Stimulated activated CD8-positive, alpha-beta memory T cell treated with anti-CD3 and anti-CD28 coated beads, Interleukin-2, amount 100 ng/mL, for 1 hour (primary cell): ENCODE data around the gene CFAP43.

ENCODE experiments used
- DNase-seq, 2 donors: peaks; one replicate each; pipeline ENCODE4 v3.0.0-alpha.2; 2020; ENCODE audit warnings: low read depth in 2 of 2

Gene CFAP43, protein sequence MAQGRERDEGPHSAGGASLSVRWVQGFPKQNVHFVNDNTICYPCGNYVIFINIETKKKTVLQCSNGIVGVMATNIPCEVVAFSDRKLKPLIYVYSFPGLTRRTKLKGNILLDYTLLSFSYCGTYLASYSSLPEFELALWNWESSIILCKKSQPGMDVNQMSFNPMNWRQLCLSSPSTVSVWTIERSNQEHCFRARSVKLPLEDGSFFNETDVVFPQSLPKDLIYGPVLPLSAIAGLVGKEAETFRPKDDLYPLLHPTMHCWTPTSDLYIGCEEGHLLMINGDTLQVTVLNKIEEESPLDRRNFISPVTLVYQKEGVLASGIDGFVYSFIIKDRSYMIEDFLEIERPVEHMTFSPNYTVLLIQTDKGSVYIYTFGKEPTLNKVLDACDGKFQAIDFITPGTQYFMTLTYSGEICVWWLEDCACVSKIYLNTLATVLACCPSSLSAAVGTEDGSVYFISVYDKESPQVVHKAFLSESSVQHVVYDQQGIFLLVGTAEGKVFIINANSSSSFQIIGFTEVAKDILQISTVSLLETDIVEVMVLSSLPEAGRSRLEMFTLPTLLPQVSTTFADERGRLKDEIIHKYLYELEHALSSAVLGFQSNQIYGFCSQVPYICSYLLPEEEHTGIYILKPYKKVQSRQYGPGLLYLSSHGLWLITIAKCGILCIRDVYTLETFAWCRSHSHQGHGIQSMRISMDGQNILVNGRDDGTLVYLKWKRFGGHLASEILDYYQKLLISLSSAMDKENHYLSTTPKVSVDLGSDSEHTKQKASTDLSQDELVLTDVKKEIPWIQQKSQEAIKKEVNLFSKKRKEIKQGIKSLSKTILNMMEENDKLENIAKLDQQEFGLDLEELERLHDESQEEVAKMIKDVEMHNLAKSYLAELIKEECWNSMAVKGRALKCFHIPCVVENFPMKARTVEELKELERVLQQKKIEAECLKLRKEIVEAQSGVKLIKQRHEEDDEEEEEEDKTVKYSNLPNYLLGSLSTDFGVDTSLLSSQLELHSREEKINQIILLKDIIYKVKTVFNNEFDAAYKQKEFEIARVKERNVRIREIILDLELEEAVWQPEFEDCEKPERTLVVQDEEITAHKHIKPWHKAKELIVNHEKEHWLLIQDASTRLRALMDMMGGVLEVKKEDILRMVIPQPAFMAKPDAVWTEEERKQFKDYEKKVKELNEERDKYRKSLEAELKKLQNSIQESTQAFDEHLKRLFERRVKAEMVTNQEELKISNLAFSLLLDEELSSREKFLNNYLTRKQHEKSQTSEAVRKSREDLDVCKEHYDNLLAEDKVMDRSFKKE (N-terminal part only)

DNA sequence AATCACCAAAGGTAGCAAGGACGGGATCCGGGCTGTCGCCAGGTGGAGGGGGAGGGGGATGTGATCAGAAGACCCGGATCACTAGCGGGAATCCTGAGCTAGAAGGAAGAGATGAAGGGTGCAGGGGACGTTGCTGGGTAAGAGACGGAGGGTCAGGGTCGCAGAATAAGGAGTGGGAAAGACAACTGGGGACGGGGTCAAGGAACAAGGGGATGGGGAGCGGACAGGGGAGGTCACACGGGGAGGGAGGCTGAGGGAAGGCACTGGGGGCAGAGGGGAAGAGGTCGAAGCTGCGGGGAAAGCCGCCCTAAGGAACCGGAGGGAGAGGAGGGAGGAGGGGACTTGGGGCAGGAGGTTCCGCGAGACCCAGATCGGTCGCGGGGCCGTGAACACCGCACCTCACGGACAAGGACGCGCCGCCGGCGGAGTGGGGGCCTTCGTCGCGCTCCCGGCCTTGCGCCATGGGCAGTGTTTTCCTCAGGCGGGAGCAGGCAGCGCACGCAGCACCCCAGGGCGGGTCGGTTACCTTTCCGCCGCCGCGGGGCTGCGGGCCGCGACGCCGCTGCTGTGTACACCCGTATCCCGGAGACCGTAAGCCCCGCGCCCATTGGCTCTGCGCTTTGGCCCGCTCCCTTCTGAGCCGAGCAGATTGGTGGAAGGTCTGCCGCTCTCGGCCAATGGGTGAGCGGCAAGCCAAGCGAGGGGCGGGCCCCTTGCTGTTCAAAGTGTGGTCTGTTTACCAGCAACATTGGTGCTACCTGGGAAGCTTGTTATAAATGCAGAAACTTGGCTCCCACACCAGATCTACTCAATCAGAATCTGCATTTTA lies at the start of gene CFAP43:
TSS of gene CFAP43 (minus strand) at position 581 of the 829 bp plus-strand sequence. CDS start at position 463, 118 bp downstream.
- peak; percentile 97 to 99 for DNase-seq

DNA sequence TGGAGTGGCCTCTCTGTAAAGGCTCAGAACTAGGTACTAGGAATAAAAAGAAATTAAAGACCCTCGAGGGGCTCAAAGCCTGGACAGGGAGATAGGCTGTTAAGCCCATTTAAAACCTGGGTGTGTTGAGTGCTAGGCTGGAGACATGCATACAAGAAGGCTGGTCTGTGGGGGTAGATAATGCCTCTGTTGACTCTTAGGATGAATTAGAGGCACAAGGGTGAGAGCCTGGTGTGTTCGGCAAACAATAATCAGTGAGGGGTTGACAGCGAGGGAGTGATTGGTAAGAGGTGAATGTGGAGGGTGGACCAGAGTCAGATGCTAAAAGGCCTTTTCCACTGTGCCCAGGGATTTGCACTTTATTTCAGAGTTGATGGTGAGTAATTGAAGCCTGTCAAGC lies 49.5 kb upstream of the CFAP43 start:
- DNase-seq, result no peak

GRCh38 chr10:104279550-104280259 lies 47.5 kb upstream of the CFAP43 start:
- no peak for DNase-seq

DNA sequence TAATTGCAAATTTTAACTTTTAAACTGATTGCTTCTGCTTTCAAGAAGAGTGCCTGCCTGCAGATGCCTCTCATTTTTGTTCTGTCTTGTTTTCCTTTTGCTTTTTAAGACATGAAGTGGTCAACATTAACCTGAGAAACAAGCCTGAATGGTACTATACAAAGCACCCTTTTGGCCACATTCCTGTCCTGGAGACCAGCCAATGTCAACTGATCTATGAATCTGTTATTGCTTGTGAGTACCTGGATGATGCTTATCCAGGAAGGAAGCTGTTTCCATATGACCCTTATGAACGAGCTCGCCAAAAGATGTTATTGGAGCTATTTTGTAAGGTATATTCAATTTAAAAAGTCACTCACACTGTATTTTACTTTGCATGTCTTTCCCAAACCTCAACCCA lies 45.6 kb upstream of the CFAP43 start:
- DNase-seq, result no peak

DNA sequence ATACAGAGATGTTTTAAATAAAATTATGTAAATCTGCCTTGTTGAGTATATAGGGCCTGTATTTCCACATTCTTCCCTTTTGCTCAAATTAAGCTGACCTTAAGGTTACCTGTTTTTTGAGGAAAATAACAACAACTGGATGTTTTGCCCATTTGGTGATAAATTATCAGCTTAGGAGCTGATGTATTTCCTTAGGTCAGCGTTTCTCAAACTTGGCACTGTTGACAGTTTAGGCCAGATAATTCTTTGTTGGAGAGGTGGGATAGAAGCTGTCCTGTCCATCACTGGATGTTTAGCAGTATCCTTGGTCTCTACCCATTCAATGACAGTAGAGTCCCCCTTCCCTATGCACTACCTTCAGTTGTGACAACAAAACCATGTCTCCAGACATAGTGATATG lies 44.0 kb upstream of the CFAP43 start:
- no peak for DNase-seq

GRCh38 chr10:104274762-104275721 lies 42.9 kb upstream of the CFAP43 start:
- DNase-seq, result no peak

- no peak for DNase-seq
Measured at GRCh38 chr10:104273899-104274575, 41.9 kb upstream of the CFAP43 start.

- DNase-seq, result no peak
Measured at GRCh38 chr10:104273286-104273685, 41.1 kb upstream of the CFAP43 start.

DNA sequence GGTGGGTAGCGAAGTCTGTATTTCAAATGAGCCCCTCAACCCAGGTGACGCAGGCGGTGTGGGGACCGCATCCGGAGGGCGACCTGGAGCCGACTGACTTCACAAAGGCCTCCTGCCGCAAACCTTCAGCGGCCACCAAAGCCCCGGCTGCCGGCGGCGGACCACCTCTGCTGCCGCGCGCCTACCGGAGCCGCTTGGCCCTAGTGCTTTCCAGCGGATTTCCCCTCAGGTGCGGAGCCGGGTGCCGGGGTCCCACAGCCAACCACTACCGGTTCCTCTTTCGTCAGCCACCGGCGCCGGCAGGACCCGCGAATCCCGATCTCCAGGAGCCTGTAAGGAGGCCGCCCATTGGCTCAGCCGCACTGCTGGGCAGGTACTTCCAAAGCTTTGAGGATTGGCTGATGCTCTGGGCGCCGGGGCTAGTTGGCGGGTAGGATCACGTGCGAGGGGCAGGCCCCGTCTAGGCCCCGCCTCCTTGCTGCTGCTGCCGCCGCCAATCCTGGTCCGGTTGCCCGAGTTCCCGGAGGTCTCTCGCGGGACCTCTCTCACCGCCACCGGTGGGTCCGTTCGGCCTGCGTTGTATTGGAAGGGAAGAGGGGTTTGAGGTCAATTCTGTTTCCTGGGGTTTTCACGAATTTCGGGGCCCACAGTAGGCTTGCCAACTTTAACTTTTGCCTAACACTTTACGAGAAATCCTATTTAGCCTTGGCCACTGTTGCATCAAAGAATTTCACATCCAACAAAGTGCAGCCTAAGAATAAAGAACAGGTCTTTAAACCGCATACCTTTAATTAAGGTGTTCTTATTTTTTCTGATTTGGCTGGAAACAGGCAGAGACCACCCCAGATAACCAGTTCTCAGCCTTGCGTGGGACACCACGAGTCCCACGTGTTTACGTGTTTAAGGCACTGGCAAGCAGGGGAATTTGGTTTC lies 36.8 kb upstream of the CFAP43 start, which contains the start of gene GSTO2:
TSS of gene GSTO2 (plus strand) at position 472 of the 933 bp plus-strand sequence. CDS start 5,732 bp downstream, outside the sequence.
- DNase-seq, result peak; percentile 91 to 96

GRCh38 chr10:104268405-104268712 lies 36.2 kb upstream of the CFAP43 start:
- no peak for DNase-seq

GRCh38 chr10:104267721-104268404 lies 35.7 kb upstream of the CFAP43 start:
- no peak for DNase-seq

- no peak for DNase-seq
Measured at GRCh38 chr10:104264783-104265182, 32.6 kb upstream of the CFAP43 start.

GRCh38 chr10:104262055-104262454 lies 29.9 kb upstream of the CFAP43 start:
- no peak for DNase-seq

- no peak for DNase-seq
Measured at GRCh38 chr10:104260775-104261115, 28.6 kb upstream of the CFAP43 start.

DNA sequence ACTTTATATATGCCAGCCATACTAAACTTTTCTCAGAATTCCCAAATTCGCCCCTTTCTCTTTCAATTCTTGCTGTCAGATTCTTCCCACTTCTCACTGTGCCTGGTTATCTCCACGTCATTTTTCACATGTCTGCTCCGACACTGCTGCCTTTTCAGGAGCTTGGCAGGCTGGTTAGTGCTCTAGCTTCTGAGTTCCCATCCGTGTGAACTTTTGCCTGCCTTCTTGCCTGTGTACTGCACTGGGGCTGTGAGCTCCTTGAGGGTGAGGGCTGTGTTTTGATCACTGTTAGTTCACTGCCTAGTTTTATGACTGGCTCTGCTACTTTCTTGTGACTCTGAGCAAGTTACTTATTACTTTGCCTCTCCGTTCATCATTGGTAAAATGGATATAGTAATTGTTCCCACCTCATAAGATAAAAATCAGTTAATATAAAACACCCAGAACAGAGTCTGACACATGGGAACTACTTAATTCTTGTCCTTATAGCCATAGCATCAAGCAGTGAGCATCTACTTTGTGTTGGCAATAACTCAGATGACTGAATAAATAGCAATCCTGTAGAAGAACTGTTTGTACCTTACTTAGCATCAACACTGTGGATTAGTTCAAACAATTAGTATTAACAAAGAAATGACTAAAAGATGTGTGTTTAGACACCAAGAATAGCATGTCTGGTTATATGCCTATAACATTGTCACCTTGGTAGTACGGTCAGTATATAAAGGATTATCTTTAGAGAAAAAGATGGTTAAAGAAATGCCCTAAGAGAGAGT lies 28.0 kb upstream of the CFAP43 start:
- no peak for DNase-seq

DNA sequence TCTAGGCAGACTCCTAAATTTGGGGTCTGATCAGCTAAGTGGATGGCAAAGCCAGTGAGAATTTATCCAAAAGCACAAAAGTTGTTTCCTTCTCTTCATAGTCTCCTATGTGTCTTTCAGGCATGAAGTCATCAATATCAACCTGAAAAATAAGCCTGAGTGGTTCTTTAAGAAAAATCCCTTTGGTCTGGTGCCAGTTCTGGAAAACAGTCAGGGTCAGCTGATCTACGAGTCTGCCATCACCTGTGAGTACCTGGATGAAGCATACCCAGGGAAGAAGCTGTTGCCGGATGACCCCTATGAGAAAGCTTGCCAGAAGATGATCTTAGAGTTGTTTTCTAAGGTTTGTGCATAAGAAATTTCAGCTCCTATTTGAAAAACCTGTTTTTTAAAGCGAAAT lies 27.3 kb upstream of the CFAP43 start:
- DNase-seq, result no peak
